GM19468 (cell line): ENCODE measurements around the gene SNX4.

ENCODE experiments used
- ATAC-seq: cut with Tn5 transposase; IDR thresholded peaks from one replicate; pipeline ENCODE4 v1.9.1; 2021; ENCODE audit warnings: mild to moderate bottlenecking, moderate library complexity, moderate number of reproducible peaks; ENCODE audit not compliant: unreplicated experiment; ENCODE audit errors: extremely low read depth

SNX4 gene

DNA sequence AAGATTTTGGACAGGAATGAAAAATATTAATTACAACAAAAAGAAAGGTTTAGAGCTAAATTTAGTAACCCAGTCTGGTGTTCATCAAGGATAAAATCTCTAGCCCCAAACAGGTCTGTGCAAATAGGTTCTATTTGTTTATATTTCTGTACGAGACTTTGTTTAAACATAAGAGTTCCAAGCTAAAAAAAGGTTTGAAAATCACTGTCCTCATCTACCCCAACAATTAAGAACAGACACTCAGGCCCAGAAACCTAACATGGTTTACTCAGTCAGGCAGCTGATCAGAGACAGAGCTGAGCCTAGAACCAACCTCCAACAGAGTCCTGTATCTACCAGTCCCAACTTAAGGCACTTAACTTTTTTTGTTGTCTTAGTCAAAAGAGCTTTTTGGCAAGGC, 49.3 kb downstream of the SNX4 start:
- no peak for ATAC-seq

DNA sequence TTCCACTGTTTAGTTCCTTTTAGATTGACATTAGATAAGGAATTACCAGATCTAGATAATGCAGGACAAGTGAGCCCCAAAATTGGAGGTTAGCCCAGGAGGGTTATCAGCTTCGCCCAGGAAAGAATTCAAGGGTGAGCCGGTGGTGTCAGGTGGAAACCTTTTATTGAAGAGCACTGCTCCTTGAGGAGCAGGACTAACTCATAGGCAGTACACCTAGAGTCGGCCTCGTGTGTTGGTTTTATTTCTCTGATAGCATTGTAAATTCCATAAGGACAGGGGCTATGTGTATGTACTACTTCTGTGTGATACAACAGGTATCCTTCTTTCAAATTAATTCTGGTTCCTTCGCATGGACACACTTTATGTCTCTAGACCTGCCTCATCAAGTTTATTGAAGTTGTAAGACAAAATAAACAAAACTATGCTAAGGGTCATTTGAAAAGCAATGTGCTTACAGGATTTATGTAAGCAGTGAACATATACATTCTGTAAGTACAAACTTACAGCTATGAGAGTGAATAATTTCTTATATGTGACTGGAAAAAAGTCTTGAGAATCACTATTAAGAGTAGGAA, 57.2 kb downstream of the SNX4 start:
- ATAC-seq, result no peak

DNA sequence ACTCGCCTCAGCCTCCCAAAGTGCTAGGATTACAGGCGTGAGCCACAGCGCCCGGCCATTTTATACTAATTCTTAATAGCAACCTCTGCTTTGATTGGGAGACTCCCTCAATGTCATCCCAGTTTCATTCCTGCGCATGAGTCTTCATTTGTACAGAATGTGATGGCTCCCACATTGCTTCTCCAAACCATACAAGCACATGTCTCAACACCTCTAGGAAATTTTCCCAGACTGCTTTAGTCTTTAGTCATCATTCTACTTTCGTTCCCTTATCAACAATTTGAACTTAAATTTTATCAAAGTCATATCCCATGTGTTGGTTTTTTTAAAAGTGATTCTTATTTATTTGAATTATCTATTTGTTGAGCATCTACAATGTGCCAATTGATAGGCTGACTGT, 58.1 kb downstream of the SNX4 start:
- no peak for ATAC-seq

DNA sequence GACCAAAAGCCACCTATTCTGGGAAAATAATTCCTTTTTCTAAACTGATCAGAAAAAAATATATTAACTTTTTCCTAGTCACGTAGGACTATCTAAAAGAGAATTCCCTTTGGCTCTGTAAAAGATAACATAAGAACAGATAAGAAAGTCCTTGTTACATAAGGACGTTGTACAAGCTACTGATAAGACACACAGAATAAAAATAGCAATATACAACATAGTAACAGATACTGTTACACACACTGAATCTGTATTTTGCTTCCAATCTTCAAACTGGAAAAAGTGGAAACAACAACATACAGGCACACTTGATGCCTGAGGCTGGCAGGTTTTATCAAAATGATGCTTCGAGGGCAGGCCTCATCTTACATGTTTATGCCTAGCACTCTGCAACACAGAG, 59.8 kb downstream of the SNX4 start:
- ATAC-seq, result no peak

DNA sequence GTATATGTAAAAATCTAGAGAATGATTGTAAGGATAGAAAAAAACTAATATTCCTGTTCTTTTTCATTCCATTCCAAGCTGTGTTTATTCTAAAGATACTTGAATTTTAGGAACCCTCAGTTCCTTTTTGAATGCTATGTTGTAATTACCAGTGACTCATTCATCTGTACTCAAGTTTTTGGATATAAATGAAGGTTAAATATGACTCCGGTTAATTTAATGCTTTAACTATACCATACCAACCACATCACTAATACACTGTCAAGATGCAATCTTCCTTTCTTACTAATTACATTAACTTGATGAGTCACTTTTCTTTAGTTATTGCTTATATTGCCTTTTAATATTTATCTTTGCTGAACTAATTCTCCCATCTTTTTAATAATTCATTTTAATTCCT, 76.1 kb downstream of the SNX4 start:
- ATAC-seq, result no peak

DNA sequence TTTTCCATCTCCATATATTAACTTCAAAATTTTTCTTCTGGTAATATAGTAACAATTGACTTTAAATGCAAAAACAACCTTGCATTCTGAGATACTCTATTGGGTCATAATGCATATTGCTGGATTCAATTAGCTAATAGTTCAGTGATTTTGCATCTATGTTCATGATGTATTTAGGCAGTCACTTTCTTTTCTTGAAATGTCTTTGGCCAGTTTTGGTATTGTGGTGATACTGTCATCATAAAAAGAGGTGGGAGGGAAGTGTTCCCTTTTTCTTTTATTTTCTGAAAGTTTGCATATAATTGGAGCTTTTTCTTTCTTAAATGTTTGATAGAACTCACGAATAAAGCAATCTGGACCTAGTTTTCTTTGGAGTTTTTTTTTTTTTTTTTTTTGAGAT, 77.5 kb downstream of the SNX4 start:
- ATAC-seq, result no peak

DNA sequence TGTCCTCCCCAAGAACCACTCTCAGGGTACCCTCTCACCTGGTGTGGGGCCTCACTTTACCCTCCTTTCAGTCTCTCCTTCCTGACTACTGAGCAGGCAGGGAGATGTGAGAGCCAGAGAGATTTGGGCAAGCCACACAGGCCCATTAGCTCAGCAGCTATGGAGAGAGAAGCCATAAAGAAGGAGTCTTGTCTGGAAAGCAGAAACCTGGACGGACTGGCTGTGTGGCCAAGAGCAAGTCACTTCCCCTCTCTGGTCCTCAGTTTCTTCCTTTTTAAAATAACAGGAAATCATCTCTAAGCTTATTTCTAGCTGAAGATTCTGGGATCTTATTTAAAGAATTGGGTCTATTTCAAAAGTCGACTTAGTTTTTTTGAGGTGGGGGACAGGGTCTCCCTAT, 79.0 kb downstream of the SNX4 start:
- ATAC-seq, result no peak

DNA sequence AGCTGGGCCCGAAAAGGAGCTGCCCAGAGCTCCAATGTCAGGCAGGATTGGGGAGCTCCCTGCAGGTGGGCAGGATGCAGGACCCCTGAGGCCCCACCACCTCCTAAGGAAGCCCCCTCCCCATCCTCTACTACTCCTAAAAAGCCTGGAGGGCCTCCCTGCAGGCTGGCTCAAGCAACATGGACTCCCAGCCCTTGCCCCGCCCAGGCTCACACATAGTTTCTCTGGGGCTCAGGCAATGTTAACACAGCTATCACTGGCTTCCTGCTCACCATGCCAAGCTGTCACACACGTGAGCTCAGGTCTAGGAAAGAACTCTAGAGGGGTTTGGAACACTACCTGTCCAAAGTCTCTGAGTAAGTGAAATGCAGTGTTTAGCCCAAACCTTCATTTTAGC, 79.4 kb downstream of the SNX4 start:
- no peak for ATAC-seq

DNA sequence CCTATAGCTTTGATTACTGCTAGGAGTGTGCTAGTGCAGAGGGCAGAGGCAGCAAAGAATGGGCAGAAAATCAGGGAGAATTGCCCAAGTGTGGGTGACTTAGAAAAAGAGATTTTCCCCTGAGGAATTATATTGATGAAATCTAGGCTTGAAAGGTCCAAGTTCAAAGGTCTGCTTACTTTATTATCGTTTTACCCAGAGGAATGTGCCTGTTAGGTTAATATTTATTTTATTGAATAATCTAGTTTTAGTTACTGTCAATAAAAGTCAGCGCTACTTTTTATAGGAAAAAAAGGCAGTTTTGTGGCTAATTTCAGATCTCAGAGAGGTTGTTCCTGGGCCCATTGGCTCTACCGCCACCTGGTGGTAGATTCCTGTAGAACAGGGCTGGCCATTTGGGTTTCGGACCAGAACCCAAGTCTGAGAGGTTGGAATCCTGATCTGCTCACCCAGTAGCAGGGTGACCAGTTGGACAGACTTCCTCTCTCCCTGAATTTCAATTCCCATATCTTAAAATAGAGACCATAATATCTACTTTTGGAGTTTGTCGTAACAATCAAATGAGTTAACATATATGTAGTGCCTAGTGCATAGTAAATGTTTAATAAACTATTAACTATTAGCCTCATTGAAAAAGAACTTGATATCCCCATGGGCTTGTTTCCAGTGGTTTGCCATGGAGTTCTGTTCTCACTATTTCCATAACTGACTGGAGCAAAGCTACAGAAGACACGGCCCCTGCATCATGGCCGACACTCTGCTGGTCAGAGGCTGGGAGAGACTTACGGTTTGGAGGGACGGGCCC, 82.2 kb downstream of the SNX4 start:
- no peak for ATAC-seq

DNA sequence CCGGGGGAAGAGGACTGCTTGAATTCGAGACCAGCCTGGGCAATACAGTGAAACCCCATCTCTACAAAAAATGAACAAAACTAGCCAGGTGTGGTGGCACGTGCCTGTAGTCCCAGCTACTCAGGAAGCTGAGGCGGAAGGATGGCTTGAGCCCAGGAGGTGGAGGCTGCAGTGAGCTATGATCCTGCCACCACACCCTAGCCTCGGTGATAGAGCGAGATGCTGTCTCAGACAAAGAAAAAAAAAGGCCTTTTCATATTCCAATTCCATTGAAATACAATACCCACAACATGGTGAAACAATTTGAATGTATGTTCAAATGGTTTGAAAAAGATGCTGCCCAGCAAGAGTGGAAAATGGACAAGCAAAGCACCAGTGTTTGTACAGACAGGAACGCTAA, 83.1 kb downstream of the SNX4 start:
- no peak for ATAC-seq

DNA sequence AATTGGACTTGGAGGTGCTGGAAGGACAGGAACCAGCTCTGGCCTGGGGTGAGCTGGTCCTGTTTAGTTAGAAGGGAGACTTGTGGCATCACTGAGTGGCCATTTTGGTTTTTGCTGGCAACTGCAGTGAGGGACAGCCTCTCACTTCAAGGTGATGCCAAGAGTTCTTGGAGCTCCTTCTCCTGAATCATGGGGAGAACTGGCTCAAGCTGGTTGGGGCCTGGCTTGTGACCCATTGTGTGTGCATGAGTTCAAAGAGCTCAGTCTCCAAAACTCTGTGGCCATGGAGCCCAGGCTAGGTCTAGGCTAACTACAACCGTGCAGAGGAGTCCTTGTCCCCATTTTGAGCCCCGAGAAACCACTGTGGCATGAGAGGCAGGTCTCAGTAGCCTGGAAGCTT, 84.8 kb downstream of the SNX4 start:
- no peak for ATAC-seq

DNA sequence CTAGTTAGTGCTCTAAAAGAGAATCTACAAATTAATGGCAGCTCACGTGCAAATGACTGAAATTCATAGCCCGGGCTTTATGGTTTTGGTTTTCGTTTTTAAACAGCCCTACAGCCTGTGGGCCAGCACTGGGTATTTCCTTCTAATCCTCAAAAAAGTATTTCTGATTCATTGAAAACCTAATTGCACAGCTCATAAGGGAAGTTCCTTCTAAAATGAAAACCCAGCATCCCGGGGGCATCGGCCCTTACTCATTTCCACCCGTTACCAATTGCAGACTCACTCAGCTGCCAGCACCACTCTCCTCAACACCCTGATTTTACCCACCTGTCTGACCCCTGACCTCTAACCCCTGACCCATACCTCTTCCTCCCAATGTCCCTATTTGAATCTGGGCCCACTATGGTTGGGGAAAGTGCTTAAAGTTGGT, 85.4 kb downstream of the SNX4 start:
- ATAC-seq, result no peak

DNA sequence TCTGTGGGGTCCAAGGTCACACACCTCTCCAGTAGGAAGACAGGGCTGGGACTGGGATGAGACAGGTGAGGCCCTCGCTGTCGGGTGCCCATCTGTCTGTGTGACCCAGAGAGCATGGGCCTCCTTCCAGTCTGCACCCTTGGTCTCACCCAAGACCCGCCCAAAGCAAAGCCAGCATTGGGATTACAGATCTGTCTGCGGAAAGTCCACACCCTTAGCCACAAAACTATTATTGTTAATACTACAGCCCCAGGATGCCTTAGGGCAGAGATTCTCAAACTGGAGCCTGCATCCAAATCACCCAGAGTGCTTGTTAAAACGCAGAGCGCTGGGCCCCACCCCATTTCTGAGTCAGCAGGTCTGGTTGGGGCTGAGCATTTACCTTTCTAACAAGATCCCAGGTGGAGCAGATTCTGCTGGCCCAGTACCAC, 86.4 kb downstream of the SNX4 start:
- ATAC-seq, result no peak

DNA sequence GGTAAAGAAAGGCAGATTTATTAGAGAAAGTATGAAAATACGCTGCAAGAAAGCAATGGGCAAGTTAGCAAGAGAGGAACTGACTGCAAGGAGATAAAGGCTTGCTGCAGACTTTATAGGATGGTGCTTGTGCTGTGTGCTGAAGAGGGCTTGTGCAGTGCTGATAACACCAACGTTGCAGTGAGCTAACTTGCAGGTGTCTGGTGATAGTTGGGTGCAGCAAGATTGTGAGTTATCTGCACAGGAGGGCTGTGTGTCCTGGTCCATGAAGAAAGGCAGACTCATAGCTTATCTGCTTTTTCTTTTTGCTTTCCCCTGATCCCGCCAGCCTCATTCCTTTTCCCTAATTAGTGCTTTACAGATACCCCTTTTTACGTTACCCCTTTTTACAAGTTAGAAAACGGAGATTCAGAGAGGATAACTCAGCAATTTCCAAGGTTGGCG, 86.9 kb downstream of the SNX4 start:
- ATAC-seq, result no peak

DNA sequence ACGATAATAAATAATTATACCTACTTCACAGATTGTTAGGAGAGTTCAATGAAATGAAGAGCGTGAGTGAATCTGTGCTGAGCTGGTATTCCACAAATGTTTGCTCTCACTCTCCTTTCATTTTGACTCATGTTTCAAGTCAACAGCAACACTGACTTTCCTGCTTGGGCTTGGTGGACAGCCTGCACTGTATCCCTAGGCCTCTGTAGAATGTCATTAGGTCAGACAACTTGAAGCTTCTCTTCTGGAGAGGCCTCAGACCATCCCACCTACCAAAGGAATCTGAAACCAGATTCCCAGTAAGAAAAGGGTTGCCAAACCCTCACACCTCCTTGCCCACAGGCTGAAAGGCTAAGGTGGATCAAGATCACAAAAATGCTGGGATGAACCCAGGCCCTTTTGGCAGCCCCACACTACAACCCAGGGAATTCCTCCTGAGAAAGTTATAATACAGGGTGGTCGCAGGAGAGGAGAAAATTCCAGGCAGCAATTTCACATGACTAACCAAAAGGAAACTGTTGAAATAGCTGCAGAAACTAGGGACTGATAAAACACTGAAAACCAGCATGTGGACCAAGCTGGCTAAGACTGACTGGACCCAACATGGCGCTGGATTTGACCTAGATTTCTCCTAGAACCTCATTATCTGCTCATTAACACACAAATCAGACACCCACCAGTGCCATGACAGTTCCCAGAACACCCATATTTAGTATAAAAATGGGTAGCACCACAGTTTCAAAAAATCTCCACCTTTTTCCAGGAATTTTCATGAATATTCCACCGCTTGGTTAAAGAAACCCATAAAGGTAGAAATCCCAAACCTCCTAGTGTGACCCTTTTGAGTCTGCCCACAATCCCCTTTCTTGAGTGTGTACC, 87.9 kb downstream of the SNX4 start:
- ATAC-seq, result no peak

DNA sequence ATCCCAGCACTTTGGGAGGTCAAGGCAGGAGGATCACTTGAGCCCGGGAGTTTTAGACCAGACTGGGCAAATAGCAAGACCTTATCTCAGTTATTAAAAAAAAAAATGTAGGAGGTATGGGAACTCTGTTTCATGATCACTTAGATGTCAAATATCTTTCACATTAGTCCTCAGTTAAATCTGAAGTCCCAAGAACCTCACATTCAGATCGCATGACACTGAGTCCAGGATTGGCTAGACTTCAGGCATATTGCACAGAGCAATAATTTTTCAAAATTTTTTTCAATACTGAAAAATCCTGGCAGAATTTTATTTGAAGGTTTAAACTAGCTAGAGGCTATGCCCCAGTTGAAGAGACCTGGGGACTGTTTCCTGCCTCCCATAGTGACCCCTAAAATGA, 88.6 kb downstream of the SNX4 start:
- ATAC-seq, result no peak

DNA sequence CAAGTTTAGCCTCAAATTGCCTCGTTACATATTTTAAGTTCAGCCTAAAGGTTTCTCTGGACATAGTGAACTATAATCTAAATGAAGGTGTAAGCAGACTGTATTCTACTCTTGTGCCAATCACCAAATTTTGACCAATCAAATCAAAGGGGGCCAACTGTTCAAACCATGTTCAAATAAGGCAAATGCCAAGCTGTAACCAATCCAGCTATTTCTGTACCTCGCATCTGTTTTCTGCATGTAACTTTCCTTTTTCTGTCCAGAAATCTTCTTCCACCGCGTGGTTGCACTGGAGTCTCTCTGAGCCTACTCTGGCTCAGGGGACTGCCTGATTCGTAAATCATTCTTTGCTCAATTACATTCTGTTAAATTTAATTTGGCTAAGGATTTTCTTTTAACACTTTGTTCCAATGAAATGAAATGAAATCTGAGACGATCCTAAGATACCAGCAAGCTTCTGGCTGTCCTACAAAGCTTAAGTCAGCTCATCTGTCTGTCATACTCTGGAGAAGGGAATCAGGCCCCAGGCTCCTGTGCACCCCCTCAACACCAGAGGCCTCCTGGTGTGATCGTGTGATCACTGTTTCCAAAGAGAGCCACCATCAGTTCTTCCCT, 91.7 kb downstream of the SNX4 start:
- no peak for ATAC-seq

DNA sequence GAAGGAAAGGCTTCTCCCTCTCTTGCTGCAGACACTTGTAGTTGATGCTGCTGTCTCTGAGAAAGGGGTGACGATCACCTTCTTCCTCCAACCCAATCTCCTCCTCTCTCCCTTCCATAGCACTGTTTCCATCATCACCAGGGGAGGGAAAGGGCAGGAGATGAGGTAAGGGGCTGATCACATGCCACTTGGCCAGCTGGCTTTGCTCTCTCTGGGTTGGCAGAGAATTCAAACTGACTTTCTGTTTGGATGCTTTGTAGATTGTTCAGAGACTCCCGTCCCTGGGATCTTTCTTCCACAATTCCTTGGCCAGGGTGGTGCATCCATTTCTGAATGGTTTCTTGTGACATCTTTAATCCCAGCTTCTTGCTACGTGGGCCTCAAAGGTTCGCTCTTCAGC, 101.7 kb downstream of the SNX4 start:
- ATAC-seq, result no peak

DNA sequence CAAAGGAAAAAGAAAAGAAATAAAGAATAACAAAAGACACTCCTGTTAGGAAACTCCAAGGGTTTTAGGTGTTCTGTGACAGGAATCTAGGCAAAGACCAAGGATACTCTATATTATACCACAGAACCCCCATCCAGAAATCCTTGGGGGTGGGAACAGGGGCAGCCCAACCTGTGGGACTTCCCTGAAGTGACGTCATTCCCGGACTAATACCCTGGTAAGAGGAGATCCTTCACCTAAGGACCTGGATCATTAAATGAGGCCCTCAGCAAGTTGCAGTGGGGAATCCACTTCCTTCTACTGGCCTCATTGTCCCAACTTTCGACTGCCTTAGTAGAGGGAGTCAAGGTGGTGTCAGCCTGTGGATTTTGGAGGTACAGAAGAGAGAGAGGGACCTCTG, 103.8 kb downstream of the SNX4 start:
- no peak for ATAC-seq

DNA sequence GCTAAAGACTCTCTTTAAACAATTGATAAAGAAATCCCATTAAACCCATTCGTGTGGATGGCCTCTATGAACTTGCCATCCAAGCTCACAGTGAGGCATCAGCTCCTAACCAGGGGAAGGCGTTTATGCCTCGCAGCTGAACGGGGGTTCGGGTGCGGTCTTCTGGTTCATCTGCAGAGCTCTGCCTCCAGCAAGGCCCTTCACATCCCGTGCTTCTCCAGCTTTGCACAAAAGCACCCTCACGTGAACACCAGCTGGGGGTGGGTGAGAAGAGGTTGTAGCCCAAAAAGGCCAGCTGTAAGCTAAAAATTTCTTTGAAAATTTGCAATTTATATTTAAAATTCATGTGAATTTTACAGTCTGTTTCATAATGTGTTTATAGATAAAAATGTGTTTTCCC, 105.3 kb downstream of the SNX4 start:
- ATAC-seq, result no peak

DNA sequence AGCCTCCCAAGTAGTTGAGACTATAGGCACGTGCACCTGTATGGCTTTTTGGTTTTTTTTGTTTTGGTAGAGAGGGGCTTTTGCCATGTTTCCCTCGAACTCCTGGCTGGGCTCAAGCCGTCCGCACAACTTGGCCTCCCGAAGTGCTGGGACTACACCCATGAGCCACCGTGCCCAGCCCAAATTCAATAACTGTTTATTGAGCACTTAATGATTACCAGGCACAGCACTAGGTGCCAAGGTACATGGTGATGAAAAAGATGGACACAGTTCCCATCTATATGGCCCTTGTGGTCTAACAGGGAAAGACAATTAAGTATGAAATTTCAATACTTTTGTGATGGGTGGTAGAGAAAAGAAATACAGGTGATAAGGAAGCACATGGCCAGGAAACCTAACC, 109.1 kb downstream of the SNX4 start:
- no peak for ATAC-seq
